Measurements from ENCODE around the gene SNX24. TPM values are rescaled to one million over a fixed set of nuclear protein-coding genes. Genes with fewer than 3 reads are reported as not detected.

Gene SNX24
- total and polyA plus RNA-seq, 2 experiments from 2014 or later, result 18.0 to 27.5 TPM

DNA sequence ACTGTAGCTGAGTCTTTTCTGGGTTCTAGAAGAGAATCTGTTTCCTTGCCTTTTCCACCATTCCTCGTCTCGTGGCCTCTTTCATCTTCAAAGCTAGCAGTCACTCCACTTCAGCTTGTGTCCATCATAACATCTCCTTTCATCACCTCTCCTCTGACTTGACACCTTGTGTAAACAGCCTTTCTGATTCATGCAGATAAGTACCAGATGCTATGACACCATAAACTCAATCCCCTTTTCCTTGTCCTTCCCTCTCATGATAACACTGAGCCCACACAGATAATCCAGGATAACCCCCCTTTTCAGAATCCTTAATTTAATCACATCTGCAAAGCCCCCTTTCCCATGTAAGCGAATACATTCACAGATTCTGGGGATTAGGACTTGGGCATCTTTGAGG is 95.5 kb downstream of the SNX24 start:
- Histone ChIP-seq H3K36me3 (ENCODE audit: insufficient read depth) (no peaks in the 10 kb centered on the region), H3F3A (replicated peaks; ENCODE audit: low read depth) (no peaks in the 10 kb centered on the region), H3K27me3 (ENCODE audit: insufficient read depth) (no peaks in the 10 kb centered on the region), H4K20me1 (replicated peaks; ENCODE audit: insufficient read depth) (no peaks in the 10 kb centered on the region), H3K4me2 (no peak overlapping the region), H2AFZ (no peak overlapping the region), H3K9me2 (ENCODE audit: insufficient read depth) (no peaks in the 10 kb centered on the region), H3K27ac (ENCODE audit: low read depth) (no peak overlapping the region), H3K4me1 (ENCODE audit: insufficient read depth) (peaks cover 14% of the 10 kb centered on the region), H3K79me2 (replicated peaks; ENCODE audit: insufficient read depth) (no peaks in the 10 kb centered on the region), H3K4me3 (no peak overlapping the region)
- Mint-ChIP-seq H3K36me3 (ENCODE audit: low read depth) (no peaks in the 10 kb centered on the region), H3K4me3 (no peak overlapping the region), H3K9me3 (no peaks in the 10 kb centered on the region), H3K4me1 (peaks cover 24% of the 10 kb centered on the region), H3K27me3 (ENCODE audit: insufficient read depth, low read depth, poor library complexity) (no peaks in the 10 kb centered on the region), H3K27ac (no peak overlapping the region)
- DNase-seq (ENCODE audit: low spot score) (no peak), ATAC-seq (no peak)
- no peak for TF ChIP-seq POLR2AphosphoS5 (IDR thresholded peaks at IDR 0.05; ENCODE audit: low read depth)
- TF ChIP-seq, protein P1, sequence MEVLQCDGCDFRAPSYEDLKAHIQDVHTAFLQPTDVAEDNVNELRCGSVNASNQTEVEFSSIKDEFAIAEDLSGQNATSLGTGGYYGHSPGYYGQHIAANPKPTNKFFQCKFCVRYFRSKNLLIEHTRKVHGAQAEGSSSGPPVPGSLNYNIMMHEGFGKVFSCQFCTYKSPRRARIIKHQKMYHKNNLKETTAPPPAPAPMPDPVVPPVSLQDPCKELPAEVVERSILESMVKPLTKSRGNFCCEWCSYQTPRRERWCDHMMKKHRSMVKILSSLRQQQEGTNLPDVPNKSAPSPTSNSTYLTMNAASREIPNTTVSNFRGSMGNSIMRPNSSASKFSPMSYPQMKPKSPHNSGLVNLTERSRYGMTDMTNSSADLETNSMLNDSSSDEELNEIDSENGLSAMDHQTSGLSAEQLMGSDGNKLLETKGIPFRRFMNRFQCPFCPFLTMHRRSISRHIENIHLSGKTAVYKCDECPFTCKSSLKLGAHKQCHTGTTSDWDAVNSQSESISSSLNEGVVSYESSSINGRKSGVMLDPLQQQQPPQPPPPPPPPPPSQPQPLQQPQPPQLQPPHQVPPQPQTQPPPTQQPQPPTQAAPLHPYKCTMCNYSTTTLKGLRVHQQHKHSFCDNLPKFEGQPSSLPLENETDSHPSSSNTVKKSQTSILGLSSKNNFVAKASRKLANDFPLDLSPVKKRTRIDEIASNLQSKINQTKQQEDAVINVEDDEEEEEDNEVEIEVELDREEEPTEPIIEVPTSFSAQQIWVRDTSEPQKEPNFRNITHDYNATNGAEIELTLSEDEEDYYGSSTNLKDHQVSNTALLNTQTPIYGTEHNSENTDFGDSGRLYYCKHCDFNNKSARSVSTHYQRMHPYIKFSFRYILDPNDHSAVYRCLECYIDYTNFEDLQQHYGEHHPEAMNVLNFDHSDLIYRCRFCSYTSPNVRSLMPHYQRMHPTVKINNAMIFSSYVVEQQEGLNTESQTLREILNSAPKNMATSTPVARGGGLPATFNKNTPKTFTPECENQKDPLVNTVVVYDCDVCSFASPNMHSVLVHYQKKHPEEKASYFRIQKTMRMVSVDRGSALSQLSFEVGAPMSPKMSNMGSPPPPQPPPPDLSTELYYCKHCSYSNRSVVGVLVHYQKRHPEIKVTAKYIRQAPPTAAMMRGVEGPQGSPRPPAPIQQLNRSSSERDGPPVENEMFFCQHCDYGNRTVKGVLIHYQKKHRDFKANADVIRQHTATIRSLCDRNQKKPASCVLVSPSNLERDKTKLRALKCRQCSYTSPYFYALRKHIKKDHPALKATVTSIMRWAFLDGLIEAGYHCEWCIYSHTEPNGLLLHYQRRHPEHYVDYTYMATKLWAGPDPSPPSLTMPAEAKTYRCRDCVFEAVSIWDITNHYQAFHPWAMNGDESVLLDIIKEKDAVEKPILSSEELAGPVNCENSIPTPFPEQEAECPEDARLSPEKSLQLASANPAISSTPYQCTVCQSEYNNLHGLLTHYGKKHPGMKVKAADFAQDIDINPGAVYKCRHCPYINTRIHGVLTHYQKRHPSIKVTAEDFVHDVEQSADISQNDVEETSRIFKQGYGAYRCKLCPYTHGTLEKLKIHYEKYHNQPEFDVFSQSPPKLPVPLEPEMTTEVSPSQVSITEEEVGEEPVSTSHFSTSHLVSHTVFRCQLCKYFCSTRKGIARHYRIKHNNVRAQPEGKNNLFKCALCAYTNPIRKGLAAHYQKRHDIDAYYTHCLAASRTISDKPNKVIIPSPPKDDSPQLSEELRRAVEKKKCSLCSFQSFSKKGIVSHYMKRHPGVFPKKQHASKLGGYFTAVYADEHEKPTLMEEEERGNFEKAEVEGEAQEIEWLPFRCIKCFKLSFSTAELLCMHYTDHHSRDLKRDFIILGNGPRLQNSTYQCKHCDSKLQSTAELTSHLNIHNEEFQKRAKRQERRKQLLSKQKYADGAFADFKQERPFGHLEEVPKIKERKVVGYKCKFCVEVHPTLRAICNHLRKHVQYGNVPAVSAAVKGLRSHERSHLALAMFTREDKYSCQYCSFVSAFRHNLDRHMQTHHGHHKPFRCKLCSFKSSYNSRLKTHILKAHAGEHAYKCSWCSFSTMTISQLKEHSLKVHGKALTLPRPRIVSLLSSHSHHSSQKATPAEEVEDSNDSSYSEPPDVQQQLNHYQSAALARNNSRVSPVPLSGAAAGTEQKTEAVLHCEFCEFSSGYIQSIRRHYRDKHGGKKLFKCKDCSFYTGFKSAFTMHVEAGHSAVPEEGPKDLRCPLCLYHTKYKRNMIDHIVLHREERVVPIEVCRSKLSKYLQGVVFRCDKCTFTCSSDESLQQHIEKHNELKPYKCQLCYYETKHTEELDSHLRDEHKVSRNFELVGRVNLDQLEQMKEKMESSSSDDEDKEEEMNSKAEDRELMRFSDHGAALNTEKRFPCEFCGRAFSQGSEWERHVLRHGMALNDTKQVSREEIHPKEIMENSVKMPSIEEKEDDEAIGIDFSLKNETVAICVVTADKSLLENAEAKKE (CRISPR knock-in tag; IDR thresholded peaks at IDR 0.05), result no peak
- no peak for TF ChIP-seq CREB1 (CRISPR knock-in tag; IDR thresholded peaks at IDR 0.05; ENCODE audit: low read depth)
- TF ChIP-seq CTCF (conservative IDR thresholded peaks at IDR 0.05; ENCODE audit: low read depth in 2 of 2), result no peak
- TF ChIP-seq EZH2phosphoT487 (IDR thresholded peaks at IDR 0.05; ENCODE audit: unreplicated experiment), result no peak
- TF ChIP-seq ZNF114 (CRISPR knock-in tag; IDR thresholded peaks at IDR 0.05), result no peak
- no peak for TF ChIP-seq STAT1 (IDR thresholded peaks at IDR 0.05; ENCODE audit: unreplicated experiment)
- TF ChIP-seq, protein P2, sequence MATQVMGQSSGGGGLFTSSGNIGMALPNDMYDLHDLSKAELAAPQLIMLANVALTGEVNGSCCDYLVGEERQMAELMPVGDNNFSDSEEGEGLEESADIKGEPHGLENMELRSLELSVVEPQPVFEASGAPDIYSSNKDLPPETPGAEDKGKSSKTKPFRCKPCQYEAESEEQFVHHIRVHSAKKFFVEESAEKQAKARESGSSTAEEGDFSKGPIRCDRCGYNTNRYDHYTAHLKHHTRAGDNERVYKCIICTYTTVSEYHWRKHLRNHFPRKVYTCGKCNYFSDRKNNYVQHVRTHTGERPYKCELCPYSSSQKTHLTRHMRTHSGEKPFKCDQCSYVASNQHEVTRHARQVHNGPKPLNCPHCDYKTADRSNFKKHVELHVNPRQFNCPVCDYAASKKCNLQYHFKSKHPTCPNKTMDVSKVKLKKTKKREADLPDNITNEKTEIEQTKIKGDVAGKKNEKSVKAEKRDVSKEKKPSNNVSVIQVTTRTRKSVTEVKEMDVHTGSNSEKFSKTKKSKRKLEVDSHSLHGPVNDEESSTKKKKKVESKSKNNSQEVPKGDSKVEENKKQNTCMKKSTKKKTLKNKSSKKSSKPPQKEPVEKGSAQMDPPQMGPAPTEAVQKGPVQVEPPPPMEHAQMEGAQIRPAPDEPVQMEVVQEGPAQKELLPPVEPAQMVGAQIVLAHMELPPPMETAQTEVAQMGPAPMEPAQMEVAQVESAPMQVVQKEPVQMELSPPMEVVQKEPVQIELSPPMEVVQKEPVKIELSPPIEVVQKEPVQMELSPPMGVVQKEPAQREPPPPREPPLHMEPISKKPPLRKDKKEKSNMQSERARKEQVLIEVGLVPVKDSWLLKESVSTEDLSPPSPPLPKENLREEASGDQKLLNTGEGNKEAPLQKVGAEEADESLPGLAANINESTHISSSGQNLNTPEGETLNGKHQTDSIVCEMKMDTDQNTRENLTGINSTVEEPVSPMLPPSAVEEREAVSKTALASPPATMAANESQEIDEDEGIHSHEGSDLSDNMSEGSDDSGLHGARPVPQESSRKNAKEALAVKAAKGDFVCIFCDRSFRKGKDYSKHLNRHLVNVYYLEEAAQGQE (IDR thresholded peaks at IDR 0.05; ENCODE audit: unreplicated experiment), result no peak
- TF ChIP-seq EZH2 (IDR thresholded peaks at IDR 0.05; ENCODE audit: low read depth, unreplicated experiment), result no peak
- TF ChIP-seq, protein P3, sequence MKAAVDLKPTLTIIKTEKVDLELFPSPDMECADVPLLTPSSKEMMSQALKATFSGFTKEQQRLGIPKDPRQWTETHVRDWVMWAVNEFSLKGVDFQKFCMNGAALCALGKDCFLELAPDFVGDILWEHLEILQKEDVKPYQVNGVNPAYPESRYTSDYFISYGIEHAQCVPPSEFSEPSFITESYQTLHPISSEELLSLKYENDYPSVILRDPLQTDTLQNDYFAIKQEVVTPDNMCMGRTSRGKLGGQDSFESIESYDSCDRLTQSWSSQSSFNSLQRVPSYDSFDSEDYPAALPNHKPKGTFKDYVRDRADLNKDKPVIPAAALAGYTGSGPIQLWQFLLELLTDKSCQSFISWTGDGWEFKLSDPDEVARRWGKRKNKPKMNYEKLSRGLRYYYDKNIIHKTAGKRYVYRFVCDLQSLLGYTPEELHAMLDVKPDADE (IDR thresholded peaks at IDR 0.05), result no peak
- no peak for TF ChIP-seq ZNF331 (CRISPR knock-in tag; IDR thresholded peaks at IDR 0.05; ENCODE audit: low read depth)
- TF ChIP-seq JUNB (IDR thresholded peaks at IDR 0.05; ENCODE audit: unreplicated experiment), result no peak
- TF ChIP-seq NANOG (IDR thresholded peaks at IDR 0.05; ENCODE audit: borderline replicate concordance), result no peak

All from GM23338 (cell line).